Cerebellar cortex (tissue), 1 donor: ENCODE measurements around the gene GAST.

Experiments
- DNase-seq: peaks from one replicate; pipeline ENCODE4 v3.0.0-alpha.2; 2015; ENCODE audit warnings: low spot score

GAST gene

GRCh38 chr17:41707803-41708669 is 4.1 kb upstream of the GAST start:
- DNase-seq, result no peak

- no peak for DNase-seq
These were observed 1.6 kb upstream of the GAST start for GRCh38 chr17:41710472-41711090.

- DNase-seq, result no peak
These were observed 5.5 kb downstream of the GAST start for GRCh38 chr17:41717408-41718286.

GRCh38 chr17:41718287-41718645 is 6.1 kb downstream of the GAST start:
- no peak for DNase-seq

- no peak for DNase-seq
These were observed 10.1 kb downstream of the GAST start for GRCh38 chr17:41722231-41722630.

- no peak for DNase-seq
These were observed 11.8 kb downstream of the GAST start for GRCh38 chr17:41723801-41724475.

GRCh38 chr17:41724476-41725050 is 12.4 kb downstream of the GAST start:
- DNase-seq, result no peak

GRCh38 chr17:41725134-41725533 is 13.0 kb downstream of the GAST start:
- DNase-seq, result no peak

- no peak for DNase-seq
These were observed 15.9 kb downstream of the GAST start for GRCh38 chr17:41728056-41728455.

GRCh38 chr17:41730479-41730878 is 18.3 kb downstream of the GAST start:
- DNase-seq, result no peak

- no peak for DNase-seq
These were observed 19.7 kb downstream of the GAST start for GRCh38 chr17:41731836-41732235.

GRCh38 chr17:41733348-41734138 is 21.4 kb downstream of the GAST start:
- DNase-seq, result no peak

GRCh38 chr17:41734139-41734948 is 22.2 kb downstream of the GAST start, which contains the start of gene HAP1:
Gene HAP1, minus strand, starts transcription at chr17:41734643. Its CDS starts 9 bp downstream, at chr17:41734634.
- DNase-seq, result peak; percentile 29

GRCh38 chr17:41734949-41735313 is 22.8 kb downstream of the GAST start:
- no peak for DNase-seq

- DNase-seq, result no peak
These were observed 23.6 kb downstream of the GAST start for GRCh38 chr17:41735744-41736143.

- DNase-seq, result no peak
These were observed 25.0 kb downstream of the GAST start for GRCh38 chr17:41736983-41737679.

GRCh38 chr17:41737680-41738023 is 25.5 kb downstream of the GAST start:
- no peak for DNase-seq

- DNase-seq, result peak; percentile 84
These were observed 26.1 kb downstream of the GAST start for GRCh38 chr17:41738077-41738800.

- no peak for DNase-seq
These were observed 26.6 kb downstream of the GAST start for GRCh38 chr17:41738801-41739112.
